ENCODE measurements around the gene GBGT1.

DNA sequence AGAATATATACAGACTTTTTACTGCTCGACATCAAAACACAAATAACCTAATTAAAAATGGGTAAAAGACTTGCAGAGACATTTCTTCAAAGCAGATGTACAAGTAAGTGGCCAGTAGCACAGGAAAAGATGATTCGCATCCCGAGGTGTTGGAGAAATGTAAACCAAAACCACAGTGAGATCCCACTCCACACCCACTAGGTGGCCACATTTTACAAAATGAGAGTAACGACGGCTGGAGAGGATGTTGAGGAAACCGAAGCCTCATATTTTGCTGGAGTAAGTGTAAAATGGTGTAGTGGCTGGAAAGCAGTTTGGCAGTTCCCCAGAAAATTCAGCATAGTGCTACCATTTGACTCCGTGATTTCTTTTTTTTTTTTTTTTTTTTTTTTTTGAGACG is 21.3 kb upstream of the GBGT1 start:
- TF ChIP-seq, protein P1, sequence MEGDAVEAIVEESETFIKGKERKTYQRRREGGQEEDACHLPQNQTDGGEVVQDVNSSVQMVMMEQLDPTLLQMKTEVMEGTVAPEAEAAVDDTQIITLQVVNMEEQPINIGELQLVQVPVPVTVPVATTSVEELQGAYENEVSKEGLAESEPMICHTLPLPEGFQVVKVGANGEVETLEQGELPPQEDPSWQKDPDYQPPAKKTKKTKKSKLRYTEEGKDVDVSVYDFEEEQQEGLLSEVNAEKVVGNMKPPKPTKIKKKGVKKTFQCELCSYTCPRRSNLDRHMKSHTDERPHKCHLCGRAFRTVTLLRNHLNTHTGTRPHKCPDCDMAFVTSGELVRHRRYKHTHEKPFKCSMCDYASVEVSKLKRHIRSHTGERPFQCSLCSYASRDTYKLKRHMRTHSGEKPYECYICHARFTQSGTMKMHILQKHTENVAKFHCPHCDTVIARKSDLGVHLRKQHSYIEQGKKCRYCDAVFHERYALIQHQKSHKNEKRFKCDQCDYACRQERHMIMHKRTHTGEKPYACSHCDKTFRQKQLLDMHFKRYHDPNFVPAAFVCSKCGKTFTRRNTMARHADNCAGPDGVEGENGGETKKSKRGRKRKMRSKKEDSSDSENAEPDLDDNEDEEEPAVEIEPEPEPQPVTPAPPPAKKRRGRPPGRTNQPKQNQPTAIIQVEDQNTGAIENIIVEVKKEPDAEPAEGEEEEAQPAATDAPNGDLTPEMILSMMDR (IDR thresholded peaks at IDR 0.05 in 8 of 11, conservative IDR thresholded peaks at IDR 0.05 in 3 of 11), result peak in 10 of 11 experiments; percentile 28 to 72 (median 59)
- TF ChIP-seq POLR2A (IDR thresholded peaks at IDR 0.05) (no peak), POLR2AphosphoS5 (IDR thresholded peaks at IDR 0.05) (peak in 1 of 3 donors; percentile 21)

All from spleen (tissue), 7 donors.